GM18499 (cell line): ENCODE measurements around the gene TMEM179B.
"Not testable (repeated sequence)": the region's sequence is repeated elsewhere in the genome, so short reads cannot be mapped to it uniquely, and the experiment has no call there.

Source experiments
- ATAC-seq: cut with Tn5 transposase; IDR thresholded peaks from one replicate; pipeline ENCODE4 v1.9.1; 2021; ENCODE audit warnings: moderate number of reproducible peaks; ENCODE audit not compliant: insufficient read depth, unreplicated experiment

The TMEM179B gene

DNA sequence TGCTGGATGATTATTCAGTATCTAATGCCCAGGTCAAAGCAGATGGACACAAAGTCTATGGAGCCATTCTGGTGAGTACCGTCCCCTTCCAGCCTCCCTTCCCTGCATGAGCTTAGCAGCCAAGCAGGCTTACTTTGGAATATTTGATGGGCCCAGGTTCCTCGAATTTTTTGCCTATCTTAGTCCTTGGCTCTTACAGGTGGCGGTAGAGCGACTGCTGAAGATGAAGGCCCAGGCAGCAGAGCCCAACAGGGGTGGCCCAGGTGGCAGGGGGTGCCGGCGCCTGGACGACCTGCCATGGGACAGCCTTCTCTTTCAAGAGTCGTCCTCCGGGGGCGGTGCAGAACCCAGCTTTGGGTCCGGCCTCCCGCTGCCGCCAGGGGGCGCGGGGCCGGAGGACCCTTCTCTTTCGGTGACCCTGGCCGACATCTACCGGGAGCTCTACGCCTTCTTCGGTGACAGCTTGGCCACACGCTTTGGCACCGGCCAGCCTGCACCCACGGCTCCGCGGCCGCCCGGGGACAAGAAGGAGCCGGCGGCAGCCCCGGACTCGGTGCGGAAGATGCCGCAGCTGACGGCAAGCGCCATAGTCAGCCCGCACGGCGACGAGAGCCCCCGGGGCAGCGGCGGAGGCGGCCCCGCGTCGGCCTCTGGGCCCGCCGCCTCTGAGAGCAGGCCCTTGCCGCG lies 741 bp upstream of the TMEM179B start:
- ATAC-seq = no peak

GRCh38 chr11:62788991-62789390 lies 1.8 kb downstream of the TMEM179B start:
- ATAC-seq = no peak

DNA sequence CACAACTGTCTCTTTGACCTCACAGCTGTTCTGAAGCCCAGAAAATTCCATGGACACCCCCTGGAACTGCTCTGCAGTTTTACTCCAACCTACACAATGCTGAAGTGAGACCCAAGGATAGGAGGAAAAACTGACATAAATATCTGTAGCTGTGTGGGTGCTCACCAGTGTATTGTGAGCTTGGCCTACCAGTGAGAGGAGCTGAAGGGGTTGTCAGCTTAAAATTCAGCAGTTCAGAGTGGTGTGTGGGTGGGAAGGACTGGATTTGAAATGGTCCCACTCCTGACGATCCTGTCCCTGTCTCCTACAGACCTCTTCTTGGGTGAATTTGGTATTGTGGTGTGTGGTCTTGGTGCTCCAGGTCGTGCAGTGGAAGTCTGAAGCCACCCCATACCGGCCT lies 2.4 kb downstream of the TMEM179B start:
- ATAC-seq = no peak

- ATAC-seq = no peak
These were observed 4.4 kb downstream of the TMEM179B start, which contains the start of gene TMEM223 for GRCh38 chr11:62791501-62792201. Gene TMEM223 (minus strand): TSS chr11:62792006. CDS start chr11:62791994, 12 bp downstream.

DNA sequence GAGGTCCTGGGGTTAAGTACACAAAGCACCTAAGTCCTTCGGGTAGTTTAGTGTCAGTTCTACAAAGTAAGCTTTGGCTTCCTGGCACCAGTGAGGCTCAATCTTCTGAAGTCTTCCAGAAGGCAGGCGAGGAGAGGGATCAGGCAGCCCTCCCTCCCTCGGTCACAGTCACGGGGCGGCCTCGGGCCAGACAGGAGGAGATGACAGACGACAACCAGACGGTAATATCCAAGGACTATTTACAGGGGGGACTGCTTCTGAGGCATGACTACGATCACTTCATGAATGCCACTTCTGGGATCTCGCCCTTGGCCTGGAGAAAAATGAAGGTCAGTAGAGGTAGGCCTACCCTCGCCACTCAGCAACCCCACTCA lies 5.0 kb downstream of the TMEM179B start:
- ATAC-seq = no peak

DNA sequence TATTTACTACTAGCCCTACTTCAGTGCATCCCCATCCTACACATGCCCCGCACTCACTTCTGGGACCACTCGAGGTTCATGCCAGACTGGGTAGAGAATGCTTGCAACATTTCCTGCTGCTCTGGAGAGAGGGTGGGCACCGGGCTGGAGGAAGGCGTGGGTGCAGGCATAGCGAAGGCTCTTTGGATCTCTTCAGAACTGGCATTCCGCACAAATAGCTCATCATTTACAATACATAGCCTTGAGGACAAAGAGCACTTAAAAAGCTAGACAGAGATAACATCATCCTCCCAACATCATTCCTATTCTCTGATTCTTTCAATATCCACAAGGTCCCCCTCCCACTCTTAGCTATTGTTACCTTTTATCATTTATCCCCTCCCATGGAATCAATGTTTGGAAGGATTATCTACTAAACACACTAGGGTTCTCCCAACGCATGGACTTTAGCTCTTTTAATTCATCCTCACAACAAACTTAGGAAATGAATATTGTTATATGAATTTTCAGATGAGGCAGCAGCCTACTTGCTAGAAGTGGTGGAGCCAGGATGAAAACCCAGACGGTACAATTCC lies 7.1 kb downstream of the TMEM179B start:
- no peak for ATAC-seq

DNA sequence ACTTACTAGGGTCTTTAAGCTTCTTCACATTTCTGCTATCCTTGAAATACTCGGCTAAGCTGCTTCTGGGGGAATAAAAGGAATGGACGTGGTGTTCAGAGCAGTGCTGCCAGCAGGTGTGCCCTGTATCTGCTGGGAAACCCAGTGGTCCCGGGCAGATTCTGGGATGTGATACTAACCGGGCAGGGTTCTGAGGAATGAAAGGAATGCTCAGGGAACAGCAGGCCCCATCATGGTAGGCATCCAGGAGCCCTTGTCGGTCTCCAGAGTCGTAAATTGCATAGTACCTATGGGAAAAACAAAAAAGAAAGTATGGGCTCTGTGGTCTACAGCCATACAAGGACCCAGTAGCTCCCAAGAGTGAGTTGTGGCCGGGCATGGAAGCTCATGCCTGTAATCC lies 9.1 kb downstream of the TMEM179B start:
- no peak for ATAC-seq

DNA sequence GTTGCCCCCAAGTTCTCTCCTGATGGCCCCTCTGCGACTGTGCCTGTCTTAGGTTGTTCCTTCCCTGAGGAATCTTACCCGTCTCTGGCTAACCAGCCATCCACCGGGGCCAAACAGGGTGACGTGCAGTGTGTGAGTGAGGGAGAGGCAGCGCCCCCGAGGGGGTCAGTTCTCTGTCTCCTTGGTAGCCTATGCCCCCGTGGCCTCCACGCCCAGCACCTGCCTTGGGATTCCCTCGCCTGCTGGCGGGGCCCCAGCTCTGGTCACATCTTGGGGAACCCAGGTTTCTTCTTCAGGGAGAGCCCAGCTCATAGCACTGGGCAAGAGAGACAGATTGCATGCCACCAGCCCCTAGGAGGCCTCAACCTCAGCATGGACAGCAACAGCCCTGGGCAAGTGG lies 12.3 kb downstream of the TMEM179B start:
- no peak for ATAC-seq

- ATAC-seq = no peak
These were observed 13.9 kb downstream of the TMEM179B start for GRCh38 chr11:62801071-62801470.

- ATAC-seq = no peak
These were observed 17.3 kb downstream of the TMEM179B start for GRCh38 chr11:62804310-62805075.

DNA sequence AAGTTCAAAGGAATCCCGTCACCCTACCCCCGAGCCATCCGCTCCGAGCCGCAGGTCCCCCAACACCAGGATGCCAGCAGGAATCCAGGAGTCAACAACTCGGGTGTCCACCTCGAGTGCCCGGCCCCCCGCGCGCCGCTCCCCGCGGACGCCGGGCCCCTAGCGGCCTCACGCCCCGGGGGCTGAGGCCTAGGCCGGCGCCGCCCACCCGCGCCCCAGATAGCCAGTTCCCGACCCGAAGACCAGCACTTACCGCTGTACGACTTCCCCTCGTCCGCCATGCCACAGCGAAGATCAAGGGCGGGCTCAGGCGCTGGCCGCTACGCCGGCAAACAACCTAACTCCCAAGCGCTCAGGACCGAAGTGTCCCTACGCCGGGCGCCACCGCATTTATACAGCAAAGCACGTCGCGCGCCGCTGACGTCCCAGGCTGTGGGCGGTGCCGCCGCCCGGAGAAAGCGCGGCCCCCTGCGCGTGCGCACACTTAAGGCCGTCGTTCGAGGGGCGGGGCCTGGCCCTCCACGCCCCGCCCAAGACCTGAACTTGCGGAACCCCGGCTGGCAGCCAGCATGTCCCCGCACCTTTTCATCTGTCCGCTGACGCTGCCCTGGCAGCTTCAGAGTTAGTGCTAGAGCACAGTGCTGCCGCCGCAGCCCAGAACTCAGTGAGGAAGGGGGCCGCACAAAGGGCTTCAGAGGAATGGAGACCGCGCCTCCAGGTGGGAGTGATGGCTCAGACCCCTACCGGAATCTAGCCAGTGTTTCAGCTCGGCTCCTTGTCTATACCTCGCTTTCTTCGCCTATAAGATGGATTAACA lies 18.1 kb downstream of the TMEM179B start, which contains the start of gene NXF1:
NXF1 (minus strand) TSS at position 365 of the 817 bp plus-strand sequence; CDS start at position 281, 84 bp downstream.
- ATAC-seq = peak; percentile 56

GRCh38 chr11:62805961-62806441 lies 18.8 kb downstream of the TMEM179B start:
- ATAC-seq = no peak

DNA sequence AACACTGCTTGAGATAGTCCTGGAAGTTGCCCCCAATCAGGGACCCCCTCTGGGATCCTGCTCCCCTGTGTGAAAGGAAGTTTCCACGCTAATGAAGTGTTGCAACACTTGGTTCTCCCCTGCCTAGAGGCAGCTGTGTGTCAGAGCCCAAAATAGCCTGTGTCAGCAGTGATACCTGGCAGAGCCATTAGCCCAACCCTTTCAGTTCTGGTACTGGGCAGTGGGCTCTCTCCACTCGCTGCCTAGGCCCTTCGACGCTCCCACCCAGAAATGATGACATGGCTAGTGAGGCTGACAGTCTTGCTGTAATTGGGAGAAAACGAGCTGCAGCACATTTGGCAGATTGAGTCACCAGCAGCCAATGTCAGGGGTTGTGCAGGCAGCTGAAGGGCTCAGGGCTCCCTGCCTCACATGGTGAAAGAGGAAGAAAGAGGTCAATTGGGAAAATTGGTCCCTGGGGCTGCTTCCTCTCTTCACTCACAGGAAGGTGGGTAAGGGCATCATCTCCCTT lies 19.5 kb downstream of the TMEM179B start:
- ATAC-seq = no peak

GRCh38 chr11:62810748-62811147 lies 23.5 kb downstream of the TMEM179B start:
- no peak for ATAC-seq

- no peak for ATAC-seq
These were observed 24.5 kb downstream of the TMEM179B start for GRCh38 chr11:62811659-62812058.

GRCh38 chr11:62816557-62816956 lies 29.4 kb downstream of the TMEM179B start:
- ATAC-seq = no peak

- ATAC-seq = no peak
These were observed 29.9 kb downstream of the TMEM179B start for GRCh38 chr11:62817129-62817528.

DNA sequence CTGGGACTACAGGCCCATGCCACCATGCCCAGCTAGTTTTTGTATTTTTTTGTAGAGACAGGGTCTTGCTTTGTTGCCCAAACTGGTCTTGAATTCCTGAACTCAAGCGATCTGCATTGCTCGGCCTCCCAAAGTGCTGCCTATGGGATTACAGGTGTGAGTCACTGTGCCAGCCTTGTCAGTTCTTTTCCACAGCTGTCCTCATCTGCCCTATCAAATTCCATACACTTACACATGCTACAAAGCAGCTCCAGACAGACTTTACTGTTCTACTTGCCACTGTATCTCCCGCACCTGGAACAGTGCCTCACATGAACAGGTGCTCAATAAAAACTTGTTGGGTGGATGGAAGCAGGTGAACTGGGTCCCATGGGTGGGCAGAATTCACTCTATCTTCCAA lies 36.5 kb downstream of the TMEM179B start:
- ATAC-seq = no peak

GRCh38 chr11:62828130-62828529 lies 40.9 kb downstream of the TMEM179B start:
- not testable (repeated sequence) for ATAC-seq
